T-cell (primary cell): ENCODE measurements around the gene PET117. TPM values are rescaled to one million over a fixed set of nuclear protein-coding genes. Genes with fewer than 3 reads are reported as not detected.

ENCODE experiments used
- ATAC-seq, 4 experiments: fragments of 200-7000 bp in 3 of 4; fragments of 150-1000 bp in 1 of 4; cut with Tn5 transposase; replicated peaks in 1 of 4; 1 replicate in 3 of 4; 2 replicates in 1 of 4; pipeline ENCODE4 v1.10.0; 2021; ENCODE audit warnings: moderate library complexity in 3 of 4, mild to moderate bottlenecking in 2 of 4, moderate number of reproducible peaks in 1 of 4
- CTCF ChIA-PET, 2 donors: fragments of 300-600 bp; sonication (Branson Sonifier 250); formaldehyde crosslinking; loops; one replicate each; lab custom pipeline; 2022; ENCODE audit warnings: antibody characterized with exemption in 2 of 2; lab: Charles Lee
- POLR2A ChIA-PET, 2 donors: fragments of 300-600 bp; sonication (Branson Sonifier 250); formaldehyde crosslinking; loops; one replicate each; lab custom pipeline; 2022; ENCODE audit warnings: antibody characterized with exemption in 2 of 2; lab: Charles Lee
- DNase-seq, 35 experiments: peaks; one replicate each; pipeline versions ENCODE4 v3.0.0 to v3.0.0-alpha.2; 2013 to 2023
- H3K27ac ChIP-seq: one replicate; pipeline ENCODE4 v1.5.1; 2013; ENCODE audit warnings: low read length
- H3K27me3 ChIP-seq, 2 experiments: replicated peaks in 1 of 2; 1 replicate in 1 of 2; 2 replicates in 1 of 2; pipeline versions ENCODE4 v1.6.1 to v1.7.0; 2013; ENCODE audit warnings: low read length in 1 of 2, mixed read lengths in 1 of 2; ENCODE audit not compliant: control insufficient read depth in 2 of 2, insufficient read depth in 2 of 2; ENCODE audit errors: extremely low read depth in 1 of 2
- H3K36me3 ChIP-seq, 2 donors: 1 replicate in 1 of 2; 2 replicates in 1 of 2; pipeline versions ENCODE4 v1.6.1 to v1.7.0; 2013; ENCODE audit warnings: low read length in 1 of 2; ENCODE audit not compliant: control insufficient read depth in 2 of 2, insufficient read depth in 1 of 2; ENCODE audit errors: extremely low read depth in 1 of 2
- H3K4me1 ChIP-seq, 2 experiments: 1 replicate in 1 of 2; 2 replicates in 1 of 2; pipeline versions ENCODE4 v1.6.1 to v1.7.0; 2013; ENCODE audit warnings: low read length in 2 of 2, mixed read lengths in 1 of 2; ENCODE audit not compliant: insufficient read depth in 2 of 2, control insufficient read depth in 1 of 2; ENCODE audit errors: extremely low read depth in 1 of 2
- H3K4me3 ChIP-seq, 2 donors: 1 replicate in 1 of 2; 2 replicates in 1 of 2; pipeline versions ENCODE4 v1.5.1 to v1.7.0; 2013; ENCODE audit warnings: mild to moderate bottlenecking in 2 of 2, low read length in 1 of 2, moderate library complexity in 1 of 2; ENCODE audit not compliant: control insufficient read depth in 1 of 2; ENCODE audit errors: extremely low read depth in 1 of 2
- H3K9me3 ChIP-seq: 2 replicates; pipeline ENCODE4 v1.7.0; 2013
- H3K27ac Mint-ChIP-seq, 2 donors: one replicate each; pipeline ENCODE4 v1.8.0; 2020 to 2021; ENCODE audit warnings: mild to moderate bottlenecking in 2 of 2, mixed read lengths in 2 of 2
- H3K27me3 Mint-ChIP-seq, 2 donors: one replicate each; pipeline ENCODE4 v1.8.0; 2021 to 2022; ENCODE audit warnings: mixed read lengths in 2 of 2
- H3K36me3 Mint-ChIP-seq: one replicate; pipeline ENCODE4 v1.8.0; 2021; ENCODE audit warnings: mixed read lengths
- H3K4me1 Mint-ChIP-seq, 3 donors: one replicate each; pipeline ENCODE4 v1.8.0; 2020 to 2022; ENCODE audit warnings: mixed read lengths in 3 of 3, mild to moderate bottlenecking in 1 of 3
- H3K4me3 Mint-ChIP-seq, 3 donors: one replicate each; pipeline ENCODE4 v1.8.0; 2020 to 2022; ENCODE audit warnings: mild to moderate bottlenecking in 3 of 3, mixed read lengths in 3 of 3, moderate library complexity in 3 of 3
- H3K9me3 Mint-ChIP-seq, 3 donors: one replicate each; pipeline ENCODE4 v1.8.0; 2020 to 2022; ENCODE audit warnings: mixed read lengths in 3 of 3
- WGBS: methylation state at CpG from one replicate; pipeline ENCODE4 v1.1.5; 2013; ENCODE audit warnings: missing lambda C conversion rate; ENCODE audit not compliant: insufficient coverage; 5-methylcytosine and 5-hydroxymethylcytosine counted together
- total RNA-seq, 35 experiments: library from RNA in 6 of 35; stranded (reverse) in 6 of 35; fragments of 120-200 nt in 1 of 35; gene quantifications; one replicate each; pipeline versions ENCODE4 v1.2.1 to v1.2.4 and lab custom pipeline; 2013 to 2026

Gene PET117
- total RNA-seq, 5 donors from 2014 or later (not counting 1 experiment from before 2014, with no cell fraction given): 10.0 to 15.6 (median 13.4) TPM

DNA sequence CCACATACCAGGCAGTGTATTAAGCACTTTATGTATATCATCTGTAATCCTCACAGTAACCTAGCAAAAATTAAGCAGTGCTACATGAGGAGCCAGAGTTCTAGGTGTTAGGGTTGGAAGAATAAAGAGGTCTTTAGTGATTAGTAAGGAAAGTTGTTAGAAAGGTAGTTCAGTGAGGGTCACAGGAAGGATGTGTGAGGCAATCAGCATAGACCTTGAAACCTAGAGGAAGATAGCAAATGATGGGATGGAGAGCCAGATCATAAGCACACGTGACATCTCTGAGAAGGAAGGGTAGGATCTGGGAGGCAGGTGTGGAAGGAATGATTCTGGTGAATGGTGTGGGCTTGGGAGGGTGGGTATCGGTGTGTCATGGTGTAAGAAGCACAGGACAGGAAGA, 2.2 kb downstream of the PET117 start:
- no peak overlapping the region for H3K4me3 ChIP-seq
- 90% methylated on average over 2 of the region's 2 CpGs for WGBS
- Mint-ChIP-seq H3K27ac (no peak overlapping the region), H3K27me3 (no peaks in the 10 kb centered on the region), H3K9me3 (no peaks in the 10 kb centered on the region), H3K4me1 (peaks cover 34 to 46% (median 44%) of the 10 kb centered on the region in 3 donors), H3K36me3 (peaks cover 15% of the 10 kb centered on the region), H3K4me3 (peak overlapping the region; percentile 32 to 89 (median 87))
- no peak overlapping the region for H3K27ac ChIP-seq
- H3K27me3 ChIP-seq: no peaks in the 10 kb centered on the region
- peaks cover 0 to 20% of the 10 kb centered on the region in 2 donors for H3K36me3 ChIP-seq
- no peaks in the 10 kb centered on the region for H3K9me3 ChIP-seq
- ChIA-PET CTCF (no interaction called here), POLR2A (no interaction called here)
- DNase-seq: no peak
- ATAC-seq: no peak
- peaks cover 14 to 31% of the 10 kb centered on the region in 2 experiments for H3K4me1 ChIP-seq

DNA sequence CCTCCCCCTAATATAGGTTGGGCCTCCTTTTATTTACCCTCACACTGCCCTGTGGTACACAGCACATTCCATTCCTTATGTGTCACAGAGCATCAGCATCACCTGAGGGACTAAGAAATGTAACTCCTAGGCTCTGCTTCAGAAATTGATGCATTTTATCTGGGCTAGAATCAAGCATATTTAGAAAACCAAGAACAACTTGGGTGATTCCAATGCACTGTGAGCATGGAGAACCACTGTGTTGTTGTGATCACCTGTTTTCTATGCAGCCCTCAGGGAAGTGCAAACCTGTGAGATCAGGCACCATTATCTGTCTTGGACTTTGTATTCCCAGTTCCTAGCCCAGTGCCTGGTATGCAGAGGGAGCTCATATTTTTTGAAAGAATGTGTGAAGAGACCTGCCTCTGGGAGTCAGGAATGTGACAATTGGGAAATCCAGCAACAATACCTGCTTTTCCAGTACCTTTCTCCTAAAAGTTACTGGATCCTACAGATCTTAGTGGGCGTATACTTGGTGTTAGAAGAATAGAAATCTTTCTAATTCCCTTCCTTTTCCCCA, 7.0 kb downstream of the PET117 start:
- Histone ChIP-seq H3K9me3 (no peaks in the 10 kb centered on the region), H3K4me1 (peaks cover 3 to 12% of the 10 kb centered on the region in 2 experiments), H3K27ac (no peak overlapping the region), H3K27me3 (no peaks in the 10 kb centered on the region), H3K4me3 (no peak overlapping the region), H3K36me3 (peaks cover 0 to 33% of the 10 kb centered on the region in 2 donors)
- Mint-ChIP-seq H3K36me3 (peaks cover 30% of the 10 kb centered on the region), H3K27ac (no peak overlapping the region), H3K4me3 (no peak overlapping the region), H3K27me3 (no peaks in the 10 kb centered on the region), H3K9me3 (no peaks in the 10 kb centered on the region), H3K4me1 (peaks cover 26 to 34% (median 30%) of the 10 kb centered on the region in 3 donors)
- no peak for ATAC-seq
- WGBS: no CpG with 5 or more reads among the region's 1 CpG
- CTCF ChIA-PET: no interaction called here
- DNase-seq: no peak
- POLR2A ChIA-PET: interaction anchor here in 1 of 2 donors (0.6 kb wide), 1 partner anchor 703 kb away, joined by 3 read pairs; no protein-coding TSS in a partner anchor

- Mint-ChIP-seq H3K9me3 (no peaks in the 10 kb centered on the region), H3K27me3 (no peaks in the 10 kb centered on the region), H3K36me3 (peaks cover 58% of the 10 kb centered on the region), H3K4me1 (peaks cover 0 to 9% (median 5%) of the 10 kb centered on the region in 3 donors), H3K4me3 (no peak overlapping the region), H3K27ac (no peak overlapping the region)
- H3K4me3 ChIP-seq: no peak overlapping the region
- no peak overlapping the region for H3K27ac ChIP-seq
- DNase-seq (no peak), ATAC-seq (no peak)
- WGBS: 100% methylated on average over 6 of the region's 9 CpGs
- H3K27me3 ChIP-seq: no peaks in the 10 kb centered on the region
- no peaks in the 10 kb centered on the region for H3K4me1 ChIP-seq
- POLR2A ChIA-PET: no interaction called here
- CTCF ChIA-PET: no interaction called here
- H3K36me3 ChIP-seq: peaks cover 4 to 49% of the 10 kb centered on the region in 2 donors
- no peaks in the 10 kb centered on the region for H3K9me3 ChIP-seq
These were observed 16.7 kb downstream of the PET117 start for GRCh38 chr20:18154342-18154741.

- no peak overlapping the region for H3K27ac Mint-ChIP-seq
- WGBS: 92% methylated on average over 2 of the region's 4 CpGs
- no peaks in the 10 kb centered on the region for H3K27me3 ChIP-seq
- ATAC-seq (no peak), DNase-seq (no peak)
- H3K4me3 Mint-ChIP-seq: no peak overlapping the region
- peaks cover 53% of the 10 kb centered on the region for H3K36me3 Mint-ChIP-seq
- no peak overlapping the region for H3K27ac ChIP-seq
- H3K27me3 Mint-ChIP-seq: no peaks in the 10 kb centered on the region
- no peaks in the 10 kb centered on the region for H3K4me1 ChIP-seq
- H3K4me3 ChIP-seq: no peak overlapping the region
- H3K9me3 Mint-ChIP-seq: no peaks in the 10 kb centered on the region
- POLR2A ChIA-PET: no interaction called here
- no peaks in the 10 kb centered on the region for H3K9me3 ChIP-seq
- H3K36me3 ChIP-seq: peaks cover 4 to 44% of the 10 kb centered on the region in 2 donors
- CTCF ChIA-PET: no interaction called here
- H3K4me1 Mint-ChIP-seq: peaks cover 0 to 6% (median 5%) of the 10 kb centered on the region in 3 donors
These were observed 18.4 kb downstream of the PET117 start for GRCh38 chr20:18156045-18156444.

DNA sequence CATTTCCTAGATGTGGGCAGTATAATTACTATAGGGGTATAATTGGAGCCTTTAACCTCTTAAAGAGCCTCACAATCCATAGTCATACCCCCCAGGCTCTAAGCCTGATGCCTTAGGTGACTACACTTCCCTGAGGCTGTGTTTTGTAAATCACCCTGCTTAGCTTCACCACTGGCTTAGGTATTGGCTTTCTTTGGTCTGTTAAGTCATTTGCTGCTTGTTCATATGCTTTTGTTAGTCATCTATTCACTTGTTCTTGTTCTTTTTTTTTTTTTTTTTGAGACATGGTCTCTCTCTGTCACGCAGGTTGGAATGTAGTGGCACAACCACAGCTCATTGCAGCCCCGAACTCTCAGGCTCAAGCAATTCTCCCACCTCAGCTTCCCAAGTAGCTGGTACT, 26.7 kb downstream of the PET117 start:
- DNase-seq (no peak), ATAC-seq (no peak)
- Histone ChIP-seq H3K27ac (no peak overlapping the region), H3K4me3 (no peak overlapping the region), H3K36me3 (peaks cover 0 to 39% of the 10 kb centered on the region in 2 donors), H3K27me3 (no peaks in the 10 kb centered on the region), H3K9me3 (no peaks in the 10 kb centered on the region), H3K4me1 (peaks cover 5 to 15% of the 10 kb centered on the region in 2 experiments)
- H3K4me3 Mint-ChIP-seq: no peak overlapping the region
- CTCF ChIA-PET: interaction anchor here in 1 of 2 donors (0.6 kb wide), 1 partner anchor 1764 kb away, joined by 3 read pairs; no protein-coding TSS in a partner anchor
- no CpG with 5 or more reads among the region's 2 CpGs for WGBS
- no peaks in the 10 kb centered on the region for H3K9me3 Mint-ChIP-seq
- POLR2A ChIA-PET: no interaction called here
- no peaks in the 10 kb centered on the region for H3K27me3 Mint-ChIP-seq
- H3K36me3 Mint-ChIP-seq: peaks cover 39% of the 10 kb centered on the region
- peaks cover 50 to 56% (median 56%) of the 10 kb centered on the region in 3 donors for H3K4me1 Mint-ChIP-seq
- peak overlapping the region in 1 of 2 donors; percentile 20 for H3K27ac Mint-ChIP-seq

DNA sequence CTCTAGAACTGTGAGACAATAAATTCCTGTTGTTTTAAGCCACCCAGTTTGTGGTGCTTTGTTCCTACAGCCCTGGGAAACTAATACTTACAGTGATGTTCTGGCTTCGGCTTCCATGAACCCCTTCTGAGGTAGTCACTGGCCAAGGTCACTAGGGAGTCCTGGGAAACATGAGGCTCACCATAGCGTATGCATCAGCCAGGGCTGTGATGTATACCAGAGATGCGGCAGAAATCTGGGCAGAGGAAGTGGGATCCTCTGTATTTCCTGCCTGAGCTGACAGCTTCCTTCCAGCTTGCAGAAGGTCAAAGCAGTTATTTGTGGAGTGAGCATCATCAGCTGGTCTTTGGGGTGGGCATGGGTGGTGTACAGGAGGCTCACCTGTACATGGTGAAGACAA, 27.9 kb downstream of the PET117 start:
- CTCF ChIA-PET: no interaction called here
- H3K36me3 Mint-ChIP-seq: peaks cover 44% of the 10 kb centered on the region

More for the DNA sequence above, 27.9 kb downstream of the PET117 start:
- peaks cover 52 to 62% (median 60%) of the 10 kb centered on the region in 3 donors for H3K4me1 Mint-ChIP-seq
- no peaks in the 10 kb centered on the region for H3K9me3 ChIP-seq
- H3K27me3 ChIP-seq: no peaks in the 10 kb centered on the region
- no peaks in the 10 kb centered on the region for H3K27me3 Mint-ChIP-seq
- H3K9me3 Mint-ChIP-seq: no peaks in the 10 kb centered on the region
- POLR2A ChIA-PET: no interaction called here
- WGBS: 32% methylated on average over 3 of the region's 3 CpGs
- ATAC-seq (peak in 2 of 4 experiments; percentile 43 to 49), DNase-seq (peak in 2 of 35 experiments; percentile 3 to 5)
- H3K27ac ChIP-seq: no peak overlapping the region
- peak overlapping the region in 1 of 3 donors; percentile 57 for H3K4me3 Mint-ChIP-seq
- no peak overlapping the region for H3K4me3 ChIP-seq
- H3K4me1 ChIP-seq: peaks cover 5 to 15% of the 10 kb centered on the region in 2 experiments
- H3K36me3 ChIP-seq: peaks cover 0 to 43% of the 10 kb centered on the region in 2 donors
- H3K27ac Mint-ChIP-seq: peak overlapping the region; percentile 47 to 74
